ENCODE results near the gene KIF4A.
"Not testable (repeated sequence)": the region's sequence is repeated elsewhere in the genome, so short reads cannot be mapped to it uniquely, and the experiment has no call there.

Gene KIF4A

DNA sequence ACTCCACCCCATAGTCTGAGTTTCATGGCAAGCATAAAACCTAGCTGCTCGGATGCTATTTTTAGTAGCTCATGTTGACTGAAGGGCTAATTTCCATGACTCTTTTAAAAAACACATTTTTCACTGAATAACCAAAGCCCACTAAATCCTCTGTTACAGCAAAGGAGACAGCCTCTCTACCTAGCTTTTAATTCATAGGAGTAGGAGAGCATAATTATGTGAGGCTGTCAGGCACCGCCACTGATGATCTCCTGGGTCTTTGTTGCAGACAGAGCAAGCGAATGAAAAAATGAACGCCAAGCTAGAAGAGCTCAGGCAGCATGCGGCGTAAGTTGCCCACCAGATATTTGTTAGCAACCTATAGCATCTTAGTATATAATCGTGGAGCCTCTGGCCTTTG is 53.5 kb downstream of the KIF4A start:
- DNase-seq (ENCODE audit: low read depth, low spot score) = no peak
- POLR2A ChIA-PET = no interaction called here
- CTCF ChIA-PET = no interaction called here
- H3K4me3 ChIP-seq (ENCODE audit: low read depth, low read length) = no peak overlapping the region
- TF ChIP-seq, protein P1, sequence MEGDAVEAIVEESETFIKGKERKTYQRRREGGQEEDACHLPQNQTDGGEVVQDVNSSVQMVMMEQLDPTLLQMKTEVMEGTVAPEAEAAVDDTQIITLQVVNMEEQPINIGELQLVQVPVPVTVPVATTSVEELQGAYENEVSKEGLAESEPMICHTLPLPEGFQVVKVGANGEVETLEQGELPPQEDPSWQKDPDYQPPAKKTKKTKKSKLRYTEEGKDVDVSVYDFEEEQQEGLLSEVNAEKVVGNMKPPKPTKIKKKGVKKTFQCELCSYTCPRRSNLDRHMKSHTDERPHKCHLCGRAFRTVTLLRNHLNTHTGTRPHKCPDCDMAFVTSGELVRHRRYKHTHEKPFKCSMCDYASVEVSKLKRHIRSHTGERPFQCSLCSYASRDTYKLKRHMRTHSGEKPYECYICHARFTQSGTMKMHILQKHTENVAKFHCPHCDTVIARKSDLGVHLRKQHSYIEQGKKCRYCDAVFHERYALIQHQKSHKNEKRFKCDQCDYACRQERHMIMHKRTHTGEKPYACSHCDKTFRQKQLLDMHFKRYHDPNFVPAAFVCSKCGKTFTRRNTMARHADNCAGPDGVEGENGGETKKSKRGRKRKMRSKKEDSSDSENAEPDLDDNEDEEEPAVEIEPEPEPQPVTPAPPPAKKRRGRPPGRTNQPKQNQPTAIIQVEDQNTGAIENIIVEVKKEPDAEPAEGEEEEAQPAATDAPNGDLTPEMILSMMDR (IDR thresholded peaks at IDR 0.05; ENCODE audit: insufficient read depth, low read length, missing control alignments) = no peak

GRCh38 chrX:70346418-70347070 is 56.6 kb downstream of the KIF4A start:
- TF ChIP-seq, protein P1 (IDR thresholded peaks at IDR 0.05; ENCODE audit: insufficient read depth, low read length, missing control alignments) = no peak
- ChIA-PET CTCF (no interaction called here), POLR2A (no interaction called here)
- no peak for DNase-seq (ENCODE audit: low read depth, low spot score)
- H3K4me3 ChIP-seq (ENCODE audit: low read depth, low read length) = no peak overlapping the region

GRCh38 chrX:70348825-70349224 is 58.9 kb downstream of the KIF4A start:
- DNase-seq (ENCODE audit: low read depth, low spot score); POLR2A ChIA-PET; H3K4me3 ChIP-seq (ENCODE audit: low read depth, low read length); CTCF ChIA-PET: not testable (repeated sequence)

DNA sequence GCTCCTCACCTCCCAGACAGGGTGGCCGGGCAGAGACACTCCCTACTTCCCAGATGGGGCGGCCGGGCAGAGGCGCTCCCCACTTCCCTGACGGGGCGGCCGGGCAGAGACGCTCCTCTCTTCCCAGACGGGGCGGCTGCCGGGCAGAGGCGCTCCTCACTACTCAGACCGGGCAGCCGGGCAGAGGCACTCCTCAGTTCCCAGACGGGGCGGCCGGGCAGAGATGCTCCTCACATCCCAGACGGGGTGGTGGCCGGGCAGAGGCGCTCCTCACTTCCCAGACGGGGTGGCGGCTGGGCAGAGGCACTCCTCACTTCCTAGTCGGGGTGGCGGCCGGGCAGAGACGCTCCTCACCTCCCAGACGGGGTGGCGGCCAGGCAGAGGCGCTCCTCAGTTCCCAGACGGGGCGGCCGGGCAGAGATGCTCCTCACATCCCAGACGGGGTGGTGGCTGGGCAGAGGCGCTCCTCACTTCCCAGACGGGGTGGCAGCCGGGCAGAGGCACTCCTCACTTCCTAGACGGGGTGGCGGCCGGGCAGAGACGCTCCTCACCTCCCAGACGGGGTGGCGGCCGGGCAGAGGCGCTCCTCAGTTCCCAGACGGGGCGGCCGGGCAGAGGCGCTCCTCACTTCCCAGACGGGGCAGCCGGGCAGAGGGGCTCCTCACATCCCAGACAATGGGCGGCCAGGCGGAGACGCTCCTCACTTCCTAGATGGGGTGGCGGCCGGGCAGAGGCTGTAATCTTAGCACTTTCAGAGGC is 59.6 kb downstream of the KIF4A start:
- POLR2A ChIA-PET; CTCF ChIA-PET; DNase-seq (ENCODE audit: low read depth, low spot score); H3K4me3 ChIP-seq (ENCODE audit: low read depth, low read length): not testable (repeated sequence)

DNA sequence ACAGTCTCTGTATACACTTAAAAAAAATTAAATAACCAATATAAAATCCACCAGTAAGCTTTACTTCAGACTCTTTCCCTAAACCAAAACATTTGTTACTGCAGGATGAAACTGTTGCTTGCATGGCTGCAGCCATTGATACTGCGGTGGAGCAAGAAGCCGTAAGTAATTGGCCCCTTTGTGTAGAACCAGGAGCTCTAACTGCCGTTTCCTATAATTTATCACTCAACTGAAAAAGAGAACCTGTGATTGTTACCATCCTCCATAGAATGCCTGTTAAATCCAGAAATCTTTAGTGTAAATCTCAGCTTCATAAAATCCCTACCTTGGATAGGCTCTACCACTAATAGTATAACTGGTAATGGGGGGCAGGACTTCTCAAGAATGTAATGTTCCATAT is 62.6 kb downstream of the KIF4A start:
- ChIA-PET POLR2A (no interaction called here), CTCF (no interaction called here)
- H3K4me3 ChIP-seq (ENCODE audit: low read depth, low read length) = no peak overlapping the region
- DNase-seq (ENCODE audit: low read depth, low spot score) = no peak
- TF ChIP-seq, protein P1 (IDR thresholded peaks at IDR 0.05; ENCODE audit: insufficient read depth, low read length, missing control alignments) = no peak

DNA sequence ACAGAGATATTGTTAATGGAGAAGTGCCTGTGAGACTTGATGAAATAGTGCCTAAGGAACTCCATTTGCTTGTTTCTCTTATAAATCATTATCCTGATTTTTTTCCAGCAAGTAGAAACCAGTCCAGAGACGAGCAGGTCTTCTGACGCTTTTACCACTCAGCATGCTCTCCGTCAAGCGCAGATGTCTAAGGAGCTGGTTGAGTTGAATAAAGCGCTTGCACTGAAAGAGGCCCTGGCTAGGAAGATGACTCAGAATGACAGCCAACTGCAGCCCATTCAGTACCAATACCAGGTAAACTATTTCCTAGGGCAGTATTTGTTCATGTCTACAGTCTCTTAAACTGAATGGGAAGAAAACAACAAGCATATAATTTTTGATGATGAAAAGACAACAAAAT is 63.6 kb downstream of the KIF4A start:
- DNase-seq (ENCODE audit: low read depth, low spot score) = no peak
- H3K4me3 ChIP-seq (ENCODE audit: low read depth, low read length) = no peak overlapping the region
- CTCF ChIA-PET = no interaction called here
- POLR2A ChIA-PET = no interaction called here
- TF ChIP-seq, protein P1 (IDR thresholded peaks at IDR 0.05; ENCODE audit: insufficient read depth, low read length, missing control alignments) = no peak

DNA sequence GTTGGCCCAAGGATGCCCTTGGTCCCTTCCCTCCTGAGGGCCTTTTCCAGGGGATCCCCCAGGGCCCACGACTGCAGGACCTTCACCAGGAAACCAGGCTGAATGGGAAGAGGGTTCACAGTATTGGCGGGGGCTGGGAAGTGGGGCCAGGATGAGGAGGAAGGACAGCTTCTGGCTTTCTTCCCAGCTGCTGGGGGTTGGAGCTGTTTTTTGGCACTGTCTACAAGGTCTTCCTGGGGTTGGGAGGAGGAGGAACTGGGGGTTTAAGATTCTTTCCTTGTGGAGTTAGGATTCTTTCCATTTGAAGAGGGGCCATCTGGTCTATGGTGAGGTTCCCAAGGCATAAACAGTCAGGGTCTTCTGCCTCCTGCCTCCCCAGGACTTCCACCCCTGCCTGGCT is 64.8 kb downstream of the KIF4A start:
- TF ChIP-seq, protein P1 (IDR thresholded peaks at IDR 0.05; ENCODE audit: insufficient read depth, low read length, missing control alignments) = no peak
- ChIA-PET POLR2A (no interaction called here), CTCF (no interaction called here)
- H3K4me3 ChIP-seq (ENCODE audit: low read depth, low read length) = no peak overlapping the region
- no peak for DNase-seq (ENCODE audit: low read depth, low spot score)
